ENCODE results near the gene KLHL29. TPM values are rescaled to one million over a fixed set of nuclear protein-coding genes. Genes with fewer than 3 reads are reported as not detected.

KLHL29 gene
- total and polyA plus RNA-seq, 2 donors = 5.7 to 8.7 TPM

GRCh38 chr2:23673830-23674679 lies 289.1 kb downstream of the KLHL29 start:
- H3K4me3 ChIP-seq (ENCODE audit: low read depth, low read length) = no peak overlapping the region
- WGBS = 62% methylated on average over 12 of the region's 12 CpGs
- no peak for DNase-seq (ENCODE audit: extremely low spot score)
- no peaks in the 10 kb centered on the region for H3K4me1 ChIP-seq (ENCODE audit: insufficient read depth)
- no peak overlapping the region for H3K27ac ChIP-seq (ENCODE audit: low read depth)
- H3K36me3 ChIP-seq (ENCODE audit: insufficient read depth) = no peaks in the 10 kb centered on the region

GRCh38 chr2:23675506-23675905 lies 290.5 kb downstream of the KLHL29 start:
- no peaks in the 10 kb centered on the region for H3K4me1 ChIP-seq (ENCODE audit: insufficient read depth)
- DNase-seq (ENCODE audit: extremely low spot score) = no peak
- WGBS = 97% methylated on average over 7 of the region's 7 CpGs

GRCh38 chr2:23677836-23678235 lies 292.9 kb downstream of the KLHL29 start:
- Histone ChIP-seq H3K4me3 (ENCODE audit: low read depth, low read length) (no peak overlapping the region), H3K4me1 (ENCODE audit: insufficient read depth) (no peaks in the 10 kb centered on the region), H3K27ac (ENCODE audit: low read depth) (no peak overlapping the region), H3K36me3 (ENCODE audit: insufficient read depth) (no peaks in the 10 kb centered on the region)
- no peak for DNase-seq (ENCODE audit: extremely low spot score)
- WGBS = 82% methylated on average over 2 of the region's 2 CpGs

More at GRCh38 chr2:23675506-23675905, 290.5 kb downstream of the KLHL29 start:
- H3K4me3 ChIP-seq (ENCODE audit: low read depth, low read length) = no peak overlapping the region
- H3K27ac ChIP-seq (ENCODE audit: low read depth) = no peak overlapping the region
- no peaks in the 10 kb centered on the region for H3K36me3 ChIP-seq (ENCODE audit: insufficient read depth)

- DNase-seq (ENCODE audit: extremely low spot score) = no peak
- Histone ChIP-seq H3K4me1 (ENCODE audit: insufficient read depth) (no peaks in the 10 kb centered on the region), H3K27ac (ENCODE audit: low read depth) (no peak overlapping the region), H3K36me3 (ENCODE audit: insufficient read depth) (no peaks in the 10 kb centered on the region), H3K4me3 (ENCODE audit: low read depth, low read length) (no peak overlapping the region)
- 93% methylated on average over 1 of the region's 1 CpG for WGBS
Measured at GRCh38 chr2:23679044-23679443, 294.1 kb downstream of the KLHL29 start.

- H3K36me3 ChIP-seq (ENCODE audit: insufficient read depth) = no peaks in the 10 kb centered on the region
- 94% methylated on average over 8 of the region's 8 CpGs for WGBS
- H3K4me3 ChIP-seq (ENCODE audit: low read depth, low read length) = no peak overlapping the region
- H3K4me1 ChIP-seq (ENCODE audit: insufficient read depth) = no peaks in the 10 kb centered on the region
- no peak for DNase-seq (ENCODE audit: extremely low spot score)
- H3K27ac ChIP-seq (ENCODE audit: low read depth) = no peak overlapping the region
Measured at GRCh38 chr2:23680951-23681350, 296.0 kb downstream of the KLHL29 start.

- DNase-seq (ENCODE audit: extremely low spot score) = no peak
- Histone ChIP-seq H3K36me3 (ENCODE audit: insufficient read depth) (no peaks in the 10 kb centered on the region), H3K27ac (ENCODE audit: low read depth) (no peak overlapping the region), H3K4me1 (ENCODE audit: insufficient read depth) (no peaks in the 10 kb centered on the region), H3K4me3 (ENCODE audit: low read depth, low read length) (no peak overlapping the region)
- 96% methylated on average over 15 of the region's 15 CpGs for WGBS
Measured at GRCh38 chr2:23681356-23682140, 296.6 kb downstream of the KLHL29 start.

- Histone ChIP-seq H3K36me3 (ENCODE audit: insufficient read depth) (no peaks in the 10 kb centered on the region), H3K27ac (ENCODE audit: low read depth) (no peak overlapping the region), H3K4me3 (ENCODE audit: low read depth, low read length) (no peak overlapping the region), H3K4me1 (ENCODE audit: insufficient read depth) (no peaks in the 10 kb centered on the region)
- WGBS = 96% methylated on average over 11 of the region's 11 CpGs
- DNase-seq (ENCODE audit: extremely low spot score) = no peak
Measured at GRCh38 chr2:23682481-23682880, 297.5 kb downstream of the KLHL29 start.

- DNase-seq (ENCODE audit: extremely low spot score) = no peak
- Histone ChIP-seq H3K4me3 (ENCODE audit: low read depth, low read length) (no peak overlapping the region), H3K36me3 (ENCODE audit: insufficient read depth) (no peaks in the 10 kb centered on the region), H3K4me1 (ENCODE audit: insufficient read depth) (no peaks in the 10 kb centered on the region), H3K27ac (ENCODE audit: low read depth) (no peak overlapping the region)
- WGBS = 88% methylated on average over 7 of the region's 7 CpGs
Measured at GRCh38 chr2:23683001-23683400, 298.0 kb downstream of the KLHL29 start.

- H3K36me3 ChIP-seq (ENCODE audit: insufficient read depth) = no peaks in the 10 kb centered on the region
- H3K4me3 ChIP-seq (ENCODE audit: low read depth, low read length) = no peak overlapping the region
- H3K4me1 ChIP-seq (ENCODE audit: insufficient read depth) = no peaks in the 10 kb centered on the region
- DNase-seq (ENCODE audit: extremely low spot score) = no peak
- H3K27ac ChIP-seq (ENCODE audit: low read depth) = no peak overlapping the region
- 70% methylated on average over 19 of the region's 19 CpGs for WGBS
Measured at GRCh38 chr2:23684395-23685176, 299.6 kb downstream of the KLHL29 start.

- DNase-seq (ENCODE audit: extremely low spot score) = no peak
- no peaks in the 10 kb centered on the region for H3K4me1 ChIP-seq (ENCODE audit: insufficient read depth)
- no peak overlapping the region for H3K4me3 ChIP-seq (ENCODE audit: low read depth, low read length)
- 52% methylated on average over 12 of the region's 12 CpGs for WGBS
- H3K27ac ChIP-seq (ENCODE audit: low read depth) = no peak overlapping the region
- no peaks in the 10 kb centered on the region for H3K36me3 ChIP-seq (ENCODE audit: insufficient read depth)
Measured at GRCh38 chr2:23685181-23685580, 300.2 kb downstream of the KLHL29 start.

- no peak overlapping the region for H3K27ac ChIP-seq (ENCODE audit: low read depth)
- no peaks in the 10 kb centered on the region for H3K4me1 ChIP-seq (ENCODE audit: insufficient read depth)
- WGBS = 94% methylated on average over 9 of the region's 9 CpGs
- DNase-seq (ENCODE audit: extremely low spot score) = no peak
- H3K4me3 ChIP-seq (ENCODE audit: low read depth, low read length) = no peak overlapping the region
- no peaks in the 10 kb centered on the region for H3K36me3 ChIP-seq (ENCODE audit: insufficient read depth)
Measured at GRCh38 chr2:23685706-23686105, 300.7 kb downstream of the KLHL29 start.

GRCh38 chr2:23686405-23687029 lies 301.5 kb downstream of the KLHL29 start:
- Histone ChIP-seq H3K4me3 (ENCODE audit: low read depth, low read length) (no peak overlapping the region), H3K4me1 (ENCODE audit: insufficient read depth) (no peaks in the 10 kb centered on the region), H3K36me3 (ENCODE audit: insufficient read depth) (no peaks in the 10 kb centered on the region), H3K27ac (ENCODE audit: low read depth) (no peak overlapping the region)
- WGBS = 92% methylated on average over 13 of the region's 13 CpGs
- DNase-seq (ENCODE audit: extremely low spot score) = no peak

- no peak overlapping the region for H3K4me3 ChIP-seq (ENCODE audit: low read depth, low read length)
- H3K36me3 ChIP-seq (ENCODE audit: insufficient read depth) = no peaks in the 10 kb centered on the region
- WGBS = 93% methylated on average over 9 of the region's 9 CpGs
- H3K4me1 ChIP-seq (ENCODE audit: insufficient read depth) = no peaks in the 10 kb centered on the region
- H3K27ac ChIP-seq (ENCODE audit: low read depth) = no peak overlapping the region
- DNase-seq (ENCODE audit: extremely low spot score) = no peak
Measured at GRCh38 chr2:23687214-23687613, 302.2 kb downstream of the KLHL29 start.

Data from urinary bladder (tissue), 4 donors.